HepG2 (cell line): Measurements from ENCODE around the gene GABRB3. TPM values are rescaled to one million over a fixed set of nuclear protein-coding genes. Genes with fewer than 3 reads are reported as not detected.

Experiments
- ATAC-seq: fragments of 200-7000 bp; cut with Tn5 transposase; 3 replicates; pipeline ENCODE4 v1.9.1; 2020; ENCODE audit warnings: mild to moderate bottlenecking, moderate library complexity
- BruUV-seq: library from RNA; stranded (reverse); fragments of 400-500 nt; replicated peaks from 2 replicates; lab custom pipeline; 2021; lab: Mats Ljungman, UMichigan
- CTCF ChIA-PET: fragments of 300-600 bp; formaldehyde crosslinking; extraction: SDS; loops from one replicate; lab custom pipeline; 2021; ENCODE audit warnings: low total read pairs, inconsistent platforms, low intra/inter-chr PET ratio; lab: Yijun Ruan, JAX
- POLR2A ChIA-PET: fragments of 350-600 bp; sonication (Branson Sonifier 250); formaldehyde crosslinking; loops from one replicate; lab custom pipeline; 2020; ENCODE audit warnings: antibody characterized with exemption, inconsistent platforms; lab: Yijun Ruan, JAX
- DNase-seq: peaks from one replicate; pipeline ENCODE4 v3.0.0-alpha.2; 2015; ENCODE audit warnings: low spot score
- FAIRE-seq: peaks from 3 replicates; lab custom pipeline; 2011; peaks lifted over from hg19 to GRCh38; lab: Jason Lieb, UNC
- H2AFZ ChIP-seq: one replicate; pipeline ENCODE4 v1.6.1; 2011; ENCODE audit warnings: low read length, inconsistent platforms
- H3K27ac ChIP-seq: fragments of 300-600 bp; 3 replicates; pipeline ENCODE4 v1.8.0; 2011; ENCODE audit warnings: mixed run types, mild to moderate bottlenecking, mixed read lengths, low read length, inconsistent platforms; ENCODE audit not compliant: insufficient read depth; ENCODE audit errors: extremely low read length
- H3K27me3 ChIP-seq, 2 experiments: fragments of 200-600 bp in 1 of 2; 2 replicates in 1 of 2; 3 replicates in 1 of 2; pipeline versions ENCODE4 v1.6.0 to v1.8.0; 2011; ENCODE audit warnings: low read length in 2 of 2, mild to moderate bottlenecking in 2 of 2, moderate library complexity in 2 of 2, inconsistent platforms in 1 of 2; ENCODE audit not compliant: insufficient read depth in 2 of 2, control insufficient read depth in 1 of 2
- H3K36me3 ChIP-seq, 2 experiments: fragments of 200-600 bp in 1 of 2; replicated peaks in 1 of 2; 2 replicates in 1 of 2; 3 replicates in 1 of 2; pipeline versions ENCODE4 v1.5.1 to v1.8.0; 2011; ENCODE audit warnings: low read length in 2 of 2, inconsistent platforms in 1 of 2; ENCODE audit not compliant: insufficient read depth in 2 of 2, control insufficient read depth in 1 of 2
- H3K4me1 ChIP-seq: 2 replicates; pipeline ENCODE4 v1.5.1; 2012; ENCODE audit warnings: low read length, inconsistent platforms; ENCODE audit not compliant: insufficient read depth
- H3K4me2 ChIP-seq: 2 replicates; pipeline ENCODE4 v1.6.0; 2011; ENCODE audit warnings: low read depth, low read length, inconsistent platforms
- H3K4me3 ChIP-seq, 3 experiments: fragments of 200-600 bp in 1 of 3; sonication (generic), shearing (Covaris generic) in 1 of 3; replicated peaks in 1 of 3; 2 replicates each; pipeline ENCODE4 v1.5.1; 2011 to 2016; ENCODE audit warnings: low read length in 3 of 3, inconsistent platforms in 2 of 3, low read depth in 2 of 3, mild to moderate bottlenecking in 2 of 3, control low read depth in 1 of 3, mixed read lengths in 1 of 3; ENCODE audit not compliant: insufficient read depth in 1 of 3
- H3K79me2 ChIP-seq: one replicate; pipeline ENCODE4 v1.6.1; 2011; ENCODE audit warnings: low read length, inconsistent platforms; ENCODE audit not compliant: insufficient read depth
- H3K9ac ChIP-seq: 2 replicates; pipeline ENCODE4 v1.6.0; 2011; ENCODE audit warnings: mild to moderate bottlenecking, low read depth, low read length, inconsistent platforms; ENCODE audit not compliant: insufficient read depth
- H3K9me3 ChIP-seq: 2 replicates; pipeline ENCODE4 v1.5.1; 2012; ENCODE audit warnings: mild to moderate bottlenecking, low read length
- H4K20me1 ChIP-seq: 2 replicates; pipeline ENCODE4 v1.6.0; 2011; ENCODE audit warnings: inconsistent platforms, mild to moderate bottlenecking, low read length, moderate library complexity; ENCODE audit not compliant: insufficient read depth
- CEBPZ ChIP-seq: IDR thresholded peaks from 2 replicates; pipeline ENCODE4 v1.6.1; 2012; ENCODE audit warnings: low read length, improper control_type of control experiment
- EP300 ChIP-seq, 3 experiments: sonication (generic) in 1 of 3; formaldehyde crosslinking in 1 of 3; IDR thresholded peaks; 2 replicates each; pipeline versions ENCODE4 v1.5.1 to v1.6.1; 2011 to 2020; ENCODE audit warnings: low read depth in 2 of 3, low read length in 2 of 3, borderline replicate concordance in 1 of 3, improper control_type of control experiment in 1 of 3, mild to moderate bottlenecking in 1 of 3, missing genetic modification reagents in 1 of 3, moderate library complexity in 1 of 3
- FOXO1 ChIP-seq: sonication (generic); formaldehyde crosslinking; IDR thresholded peaks from 2 replicates; pipeline ENCODE4 v1.4.0; 2020; ENCODE audit warnings: missing genetic modification reagents
- PHF8 ChIP-seq: sonication (generic); formaldehyde crosslinking; IDR thresholded peaks from 2 replicates; pipeline ENCODE4 v1.5.0; 2020; ENCODE audit warnings: missing genetic modification reagents
- PRDM15 ChIP-seq: sonication (generic); formaldehyde crosslinking; IDR thresholded peaks from 2 replicates; pipeline ENCODE4 v1.4.0; 2020; ENCODE audit warnings: missing genetic modification reagents
- RBAK ChIP-seq: sonication (generic); formaldehyde crosslinking; IDR thresholded peaks from 2 replicates; pipeline ENCODE4 v1.5.1; 2020; ENCODE audit warnings: mild to moderate bottlenecking, missing genetic modification reagents
- SCMH1 ChIP-seq: sonication (generic); formaldehyde crosslinking; IDR thresholded peaks from 2 replicates; pipeline ENCODE4 v1.9.0; 2021; ENCODE audit warnings: missing genetic modification reagents, mild to moderate bottlenecking, borderline replicate concordance
- ZNF326 ChIP-seq: sonication (generic); formaldehyde crosslinking; IDR thresholded peaks from 2 replicates; pipeline ENCODE4 v1.4.0; 2020; ENCODE audit warnings: missing genetic modification reagents, borderline replicate concordance
- ZNF639 ChIP-seq: conservative IDR thresholded peaks from 2 replicates; pipeline ENCODE4 v1.6.1; 2018; ENCODE audit warnings: missing genetic modification reagents
- WGBS: methylation state at CpG from one replicate; pipeline ENCODE4 v1.1.6; 2017; ENCODE audit warnings: low lambda C conversion rate; 5-methylcytosine and 5-hydroxymethylcytosine counted together
- in situ Hi-C: cut with HindIII; loops from 2 replicates; pipeline ENCODE4 v1.10.0; 2017; ENCODE audit warnings: low pct_unique_long_range_greater_than_20kb; ENCODE audit not compliant: extremely low pct_ligation_motif_present
- intact Hi-C: fragments of 100-400 bp; cut with micrococcal nuclease; formaldehyde crosslinking; loops from one replicate; pipeline ENCODE4 v1.10.0; 2022; ENCODE audit not compliant: unreplicated experiment
- polyA plus RNA-seq, 8 experiments: library from polyadenylated mRNA; depleted of rRNA in 3 of 8; stranded (reverse) in 7 of 8; unstranded in 1 of 8; fragments of >200 nt; fragmentation: Illumina TruSeq in 4 of 8; extraction: Trizol in 4 of 8; gene quantifications; 2 replicates each; pipeline versions ENCODE4 v1.2.1 to v1.2.3, GENCODE V29; 2011 to 2016; ENCODE audit warnings: low read depth in 4 of 8, missing spikeins in 1 of 8, mixed read lengths in 1 of 8; ENCODE audit not compliant: insufficient read depth in 1 of 8
- total RNA-seq, 5 experiments: library from RNA; depleted of rRNA; stranded (reverse); fragments of >200 nt; fragmentation: Illumina TruSeq; extraction: Trizol; gene quantifications; 2 replicates each; pipeline ENCODE4 v1.2.3, GENCODE V29; 2016; ENCODE audit warnings: low read depth in 1 of 5
- TF ChIP-seq, protein P1 (sequence below): sonication (generic); formaldehyde crosslinking; IDR thresholded peaks from 2 replicates; pipeline ENCODE4 v1.4.0; 2020; ENCODE audit warnings: missing genetic modification reagents, borderline replicate concordance

The GABRB3 gene
- total and polyA plus RNA-seq, 2 of the 13 experiments (the other 11 are each of a cell fraction or from before 2014, with no cell fraction given), result not detected

DNA sequence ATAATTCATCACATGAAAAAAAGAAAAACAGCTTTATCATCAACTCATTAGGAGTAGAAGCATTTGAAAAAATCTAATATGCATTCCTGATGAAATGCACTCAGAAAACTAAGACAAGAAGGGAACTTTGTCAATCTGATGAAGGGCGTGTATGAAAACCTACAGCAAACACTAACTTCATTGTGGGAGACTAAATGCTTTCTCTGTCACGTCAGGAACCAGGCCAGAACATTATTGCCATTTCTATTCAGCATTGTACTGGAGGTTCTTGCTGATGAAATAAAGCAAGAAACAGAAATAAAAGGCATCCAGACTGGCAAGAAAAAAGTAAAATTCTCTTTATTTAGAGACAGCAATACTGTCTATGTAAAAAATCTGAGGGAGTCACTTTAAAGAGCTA is 235.2 kb downstream of the GABRB3 start:
- 0% methylated on average over 2 of the region's 2 CpGs for WGBS
- no peaks in the 10 kb centered on the region for H3K27me3 ChIP-seq
- H3K4me1 ChIP-seq, result no peaks in the 10 kb centered on the region
- ATAC-seq, result no peak
- H3K27ac ChIP-seq, result no peak overlapping the region
- DNase-seq, result no peak
- no peak overlapping the region for H2AFZ ChIP-seq
- no peaks in the 10 kb centered on the region for H3K79me2 ChIP-seq
- in situ Hi-C loops (no loop called here), intact Hi-C loops (no loop called here)
- no peak overlapping the region for H3K4me2 ChIP-seq
- no peaks in the 10 kb centered on the region for H3K36me3 ChIP-seq
- no peak overlapping the region for H3K4me3 ChIP-seq
- H3K9me3 ChIP-seq, result peaks cover 80% of the 10 kb centered on the region
- ChIA-PET POLR2A (no interaction called here), CTCF (no interaction called here)
- H4K20me1 ChIP-seq, result no peaks in the 10 kb centered on the region
- no peak for FAIRE-seq
- H3K9ac ChIP-seq, result no peak overlapping the region
- no TSS peak for BruUV-seq
- no peak for TF ChIP-seq ZNF639 (CRISPR knock-in tag)
- TF ChIP-seq EP300 (IDR thresholded peaks at IDR 0.05; ENCODE audit: low read depth in 2 of 2, low read length in 2 of 2), result no peak
- TF ChIP-seq EP300 (CRISPR knock-in tag; IDR thresholded peaks at IDR 0.05; ENCODE audit: borderline replicate concordance), result no peak
- no peak for TF ChIP-seq ZNF326
- no peak for TF ChIP-seq PHF8 (CRISPR knock-in tag)
- TF ChIP-seq PRDM15 (CRISPR knock-in tag), result no peak
- no peak for TF ChIP-seq SCMH1 (CRISPR knock-in tag)
- TF ChIP-seq FOXO1 (CRISPR knock-in tag), result no peak
- TF ChIP-seq CEBPZ, result no peak
- TF ChIP-seq RBAK, result no peak
- TF ChIP-seq, protein P1, sequence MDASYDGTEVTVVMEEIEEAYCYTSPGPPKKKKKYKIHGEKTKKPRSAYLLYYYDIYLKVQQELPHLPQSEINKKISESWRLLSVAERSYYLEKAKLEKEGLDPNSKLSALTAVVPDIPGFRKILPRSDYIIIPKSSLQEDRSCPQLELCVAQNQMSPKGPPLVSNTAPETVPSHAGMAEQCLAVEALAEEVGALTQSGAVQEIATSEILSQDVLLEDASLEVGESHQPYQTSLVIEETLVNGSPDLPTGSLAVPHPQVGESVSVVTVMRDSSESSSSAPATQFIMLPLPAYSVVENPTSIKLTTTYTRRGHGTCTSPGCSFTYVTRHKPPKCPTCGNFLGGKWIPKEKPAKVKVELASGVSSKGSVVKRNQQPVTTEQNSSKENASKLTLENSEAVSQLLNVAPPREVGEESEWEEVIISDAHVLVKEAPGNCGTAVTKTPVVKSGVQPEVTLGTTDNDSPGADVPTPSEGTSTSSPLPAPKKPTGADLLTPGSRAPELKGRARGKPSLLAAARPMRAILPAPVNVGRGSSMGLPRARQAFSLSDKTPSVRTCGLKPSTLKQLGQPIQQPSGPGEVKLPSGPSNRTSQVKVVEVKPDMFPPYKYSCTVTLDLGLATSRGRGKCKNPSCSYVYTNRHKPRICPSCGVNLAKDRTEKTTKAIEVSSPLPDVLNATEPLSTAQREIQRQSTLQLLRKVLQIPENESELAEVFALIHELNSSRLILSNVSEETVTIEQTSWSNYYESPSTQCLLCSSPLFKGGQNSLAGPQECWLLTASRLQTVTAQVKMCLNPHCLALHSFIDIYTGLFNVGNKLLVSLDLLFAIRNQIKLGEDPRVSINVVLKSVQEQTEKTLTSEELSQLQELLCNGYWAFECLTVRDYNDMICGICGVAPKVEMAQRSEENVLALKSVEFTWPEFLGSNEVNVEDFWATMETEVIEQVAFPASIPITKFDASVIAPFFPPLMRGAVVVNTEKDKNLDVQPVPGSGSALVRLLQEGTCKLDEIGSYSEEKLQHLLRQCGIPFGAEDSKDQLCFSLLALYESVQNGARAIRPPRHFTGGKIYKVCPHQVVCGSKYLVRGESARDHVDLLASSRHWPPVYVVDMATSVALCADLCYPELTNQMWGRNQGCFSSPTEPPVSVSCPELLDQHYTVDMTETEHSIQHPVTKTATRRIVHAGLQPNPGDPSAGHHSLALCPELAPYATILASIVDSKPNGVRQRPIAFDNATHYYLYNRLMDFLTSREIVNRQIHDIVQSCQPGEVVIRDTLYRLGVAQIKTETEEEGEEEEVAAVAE (CRISPR knock-in tag), result no peak
